CD4-positive, alpha-beta T cell treated with Interleukin-4 for 4 hours (primary cell): ENCODE data around the gene PELI1.
A peak's percentile ranks its signal among the peaks of the same experiment; 100 is the strongest.

Experiments
- DNase-seq: peaks from one replicate; pipeline ENCODE4 v3.0.0-alpha.2; 2020

The PELI1 gene

GRCh38 chr2:64151476-64151875 is 7.3 kb upstream of the PELI1 start:
- no peak for DNase-seq

GRCh38 chr2:64145714-64146113 is 1.5 kb upstream of the PELI1 start:
- peak; percentile 29 for DNase-seq

GRCh38 chr2:64145119-64145518 is 899 bp upstream of the PELI1 start:
- no peak for DNase-seq

- peak; percentile 60 for DNase-seq
Observed at GRCh38 chr2:64143169-64144056, 807 bp downstream of the PELI1 start.

GRCh38 chr2:64142741-64143168 is 1.5 kb downstream of the PELI1 start:
- peak; percentile 37 for DNase-seq

- no peak for DNase-seq
Observed at GRCh38 chr2:64141674-64142405, 2.4 kb downstream of the PELI1 start.

GRCh38 chr2:64140665-64141200 is 3.5 kb downstream of the PELI1 start:
- DNase-seq, result no peak

GRCh38 chr2:64139956-64140355 is 4.3 kb downstream of the PELI1 start:
- no peak for DNase-seq

GRCh38 chr2:64137996-64138395 is 6.2 kb downstream of the PELI1 start:
- no peak for DNase-seq

GRCh38 chr2:64137567-64137966 is 6.7 kb downstream of the PELI1 start:
- DNase-seq, result peak; percentile 19

GRCh38 chr2:64135421-64135820 is 8.8 kb downstream of the PELI1 start:
- DNase-seq, result no peak

- DNase-seq, result peak; percentile 35
Observed at GRCh38 chr2:64134813-64135212, 9.4 kb downstream of the PELI1 start.

GRCh38 chr2:64133828-64134227 is 10.4 kb downstream of the PELI1 start:
- no peak for DNase-seq

- DNase-seq, result no peak
Observed at GRCh38 chr2:64133354-64133753, 10.9 kb downstream of the PELI1 start.

GRCh38 chr2:64130333-64130732 is 13.9 kb downstream of the PELI1 start:
- no peak for DNase-seq

- DNase-seq, result no peak
Observed at GRCh38 chr2:64128943-64129391, 15.3 kb downstream of the PELI1 start.

GRCh38 chr2:64128406-64128805 is 15.8 kb downstream of the PELI1 start:
- no peak for DNase-seq

- no peak for DNase-seq
Observed at GRCh38 chr2:64127119-64127518, 17.1 kb downstream of the PELI1 start.

- DNase-seq, result no peak
Observed at GRCh38 chr2:64126601-64127000, 17.6 kb downstream of the PELI1 start.

GRCh38 chr2:64124571-64124970 is 19.6 kb downstream of the PELI1 start:
- DNase-seq, result no peak

GRCh38 chr2:64124168-64124567 is 20.1 kb downstream of the PELI1 start:
- DNase-seq, result no peak

- no peak for DNase-seq
Observed at GRCh38 chr2:64123740-64124139, 20.5 kb downstream of the PELI1 start.

- DNase-seq, result no peak
Observed at GRCh38 chr2:64122358-64122757, 21.9 kb downstream of the PELI1 start.

GRCh38 chr2:64120928-64121327 is 23.3 kb downstream of the PELI1 start:
- DNase-seq, result no peak
